HEK293 (cell line): Measurements from ENCODE around the gene HNRNPL.

ENCODE experiments used
- PRDM1 ChIP-seq: fragments of 450-650 bp; formaldehyde crosslinking; IDR thresholded peaks from 2 replicates; pipeline ENCODE4; 2016; ENCODE audit warnings: missing biosample characterization, missing genetic modification characterization
- ZBTB7A ChIP-seq: fragments of 450-650 bp; formaldehyde crosslinking; IDR thresholded peaks from 2 replicates; pipeline ENCODE4 v1.5.1; 2016; ENCODE audit warnings: low read depth, missing biosample characterization, missing genetic modification characterization
- ZNF785 ChIP-seq: fragments of 450-650 bp; formaldehyde crosslinking; IDR thresholded peaks from 2 replicates; pipeline ENCODE4 v1.5.1; 2016; ENCODE audit warnings: missing biosample characterization, missing genetic modification characterization
- TF ChIP-seq, protein P1 (sequence below): fragments of 450-650 bp; formaldehyde crosslinking; IDR thresholded peaks from 2 replicates; pipeline ENCODE4 v1.5.1; 2016; ENCODE audit warnings: missing biosample characterization, missing genetic modification characterization
- TF ChIP-seq, protein P2 (sequence below): fragments of 450-650 bp; formaldehyde crosslinking; IDR thresholded peaks from 2 replicates; pipeline ENCODE4 v1.5.1; 2016; ENCODE audit warnings: missing biosample characterization, missing genetic modification characterization
- TF ChIP-seq, protein P3 (sequence below): fragments of 450-650 bp; formaldehyde crosslinking; IDR thresholded peaks from 2 replicates; pipeline ENCODE4 v1.5.1; 2016; ENCODE audit warnings: missing biosample characterization, missing genetic modification characterization

DNA sequence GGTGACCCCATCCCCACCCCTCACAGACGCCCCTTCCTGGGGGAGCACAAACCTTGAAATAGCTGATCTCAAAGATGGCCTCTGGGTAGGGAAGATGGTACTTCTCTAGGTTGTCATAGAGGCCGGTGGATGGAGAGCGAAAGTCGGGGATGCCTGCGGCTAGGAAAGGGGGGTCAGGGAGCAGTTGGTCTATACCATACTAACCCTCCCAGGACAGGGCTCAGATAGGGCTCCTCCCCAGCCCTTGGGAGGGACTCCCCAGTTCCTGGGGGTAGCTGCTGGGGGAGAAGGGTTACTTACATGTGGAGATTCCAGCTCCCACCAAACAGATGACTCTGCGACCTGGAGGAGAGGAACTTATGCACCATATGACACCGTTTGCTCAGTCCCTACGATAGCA lies 40.0 kb upstream of the HNRNPL start:
- TF ChIP-seq ZBTB7A (tag by site-specific recombination) (no peak), ZNF785 (tag by site-specific recombination) (no peak), PRDM1 (tag by site-specific recombination) (no peak)
- TF ChIP-seq, protein P1, sequence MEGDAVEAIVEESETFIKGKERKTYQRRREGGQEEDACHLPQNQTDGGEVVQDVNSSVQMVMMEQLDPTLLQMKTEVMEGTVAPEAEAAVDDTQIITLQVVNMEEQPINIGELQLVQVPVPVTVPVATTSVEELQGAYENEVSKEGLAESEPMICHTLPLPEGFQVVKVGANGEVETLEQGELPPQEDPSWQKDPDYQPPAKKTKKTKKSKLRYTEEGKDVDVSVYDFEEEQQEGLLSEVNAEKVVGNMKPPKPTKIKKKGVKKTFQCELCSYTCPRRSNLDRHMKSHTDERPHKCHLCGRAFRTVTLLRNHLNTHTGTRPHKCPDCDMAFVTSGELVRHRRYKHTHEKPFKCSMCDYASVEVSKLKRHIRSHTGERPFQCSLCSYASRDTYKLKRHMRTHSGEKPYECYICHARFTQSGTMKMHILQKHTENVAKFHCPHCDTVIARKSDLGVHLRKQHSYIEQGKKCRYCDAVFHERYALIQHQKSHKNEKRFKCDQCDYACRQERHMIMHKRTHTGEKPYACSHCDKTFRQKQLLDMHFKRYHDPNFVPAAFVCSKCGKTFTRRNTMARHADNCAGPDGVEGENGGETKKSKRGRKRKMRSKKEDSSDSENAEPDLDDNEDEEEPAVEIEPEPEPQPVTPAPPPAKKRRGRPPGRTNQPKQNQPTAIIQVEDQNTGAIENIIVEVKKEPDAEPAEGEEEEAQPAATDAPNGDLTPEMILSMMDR (tag by site-specific recombination): no peak
- TF ChIP-seq, protein P2, sequence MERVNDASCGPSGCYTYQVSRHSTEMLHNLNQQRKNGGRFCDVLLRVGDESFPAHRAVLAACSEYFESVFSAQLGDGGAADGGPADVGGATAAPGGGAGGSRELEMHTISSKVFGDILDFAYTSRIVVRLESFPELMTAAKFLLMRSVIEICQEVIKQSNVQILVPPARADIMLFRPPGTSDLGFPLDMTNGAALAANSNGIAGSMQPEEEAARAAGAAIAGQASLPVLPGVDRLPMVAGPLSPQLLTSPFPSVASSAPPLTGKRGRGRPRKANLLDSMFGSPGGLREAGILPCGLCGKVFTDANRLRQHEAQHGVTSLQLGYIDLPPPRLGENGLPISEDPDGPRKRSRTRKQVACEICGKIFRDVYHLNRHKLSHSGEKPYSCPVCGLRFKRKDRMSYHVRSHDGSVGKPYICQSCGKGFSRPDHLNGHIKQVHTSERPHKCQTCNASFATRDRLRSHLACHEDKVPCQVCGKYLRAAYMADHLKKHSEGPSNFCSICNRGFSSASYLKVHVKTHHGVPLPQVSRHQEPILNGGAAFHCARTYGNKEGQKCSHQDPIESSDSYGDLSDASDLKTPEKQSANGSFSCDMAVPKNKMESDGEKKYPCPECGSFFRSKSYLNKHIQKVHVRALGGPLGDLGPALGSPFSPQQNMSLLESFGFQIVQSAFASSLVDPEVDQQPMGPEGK: no peak
- TF ChIP-seq, protein P3, sequence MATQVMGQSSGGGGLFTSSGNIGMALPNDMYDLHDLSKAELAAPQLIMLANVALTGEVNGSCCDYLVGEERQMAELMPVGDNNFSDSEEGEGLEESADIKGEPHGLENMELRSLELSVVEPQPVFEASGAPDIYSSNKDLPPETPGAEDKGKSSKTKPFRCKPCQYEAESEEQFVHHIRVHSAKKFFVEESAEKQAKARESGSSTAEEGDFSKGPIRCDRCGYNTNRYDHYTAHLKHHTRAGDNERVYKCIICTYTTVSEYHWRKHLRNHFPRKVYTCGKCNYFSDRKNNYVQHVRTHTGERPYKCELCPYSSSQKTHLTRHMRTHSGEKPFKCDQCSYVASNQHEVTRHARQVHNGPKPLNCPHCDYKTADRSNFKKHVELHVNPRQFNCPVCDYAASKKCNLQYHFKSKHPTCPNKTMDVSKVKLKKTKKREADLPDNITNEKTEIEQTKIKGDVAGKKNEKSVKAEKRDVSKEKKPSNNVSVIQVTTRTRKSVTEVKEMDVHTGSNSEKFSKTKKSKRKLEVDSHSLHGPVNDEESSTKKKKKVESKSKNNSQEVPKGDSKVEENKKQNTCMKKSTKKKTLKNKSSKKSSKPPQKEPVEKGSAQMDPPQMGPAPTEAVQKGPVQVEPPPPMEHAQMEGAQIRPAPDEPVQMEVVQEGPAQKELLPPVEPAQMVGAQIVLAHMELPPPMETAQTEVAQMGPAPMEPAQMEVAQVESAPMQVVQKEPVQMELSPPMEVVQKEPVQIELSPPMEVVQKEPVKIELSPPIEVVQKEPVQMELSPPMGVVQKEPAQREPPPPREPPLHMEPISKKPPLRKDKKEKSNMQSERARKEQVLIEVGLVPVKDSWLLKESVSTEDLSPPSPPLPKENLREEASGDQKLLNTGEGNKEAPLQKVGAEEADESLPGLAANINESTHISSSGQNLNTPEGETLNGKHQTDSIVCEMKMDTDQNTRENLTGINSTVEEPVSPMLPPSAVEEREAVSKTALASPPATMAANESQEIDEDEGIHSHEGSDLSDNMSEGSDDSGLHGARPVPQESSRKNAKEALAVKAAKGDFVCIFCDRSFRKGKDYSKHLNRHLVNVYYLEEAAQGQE: no peak
